Measurements from ENCODE around the gene STX18. TPM values are rescaled to one million over a fixed set of nuclear protein-coding genes. Genes with fewer than 3 reads are reported as not detected.

The STX18 gene
- total and polyA plus RNA-seq, 2 of the 13 experiments (the other 11 are each of a cell fraction or from before 2014, with no cell fraction given): 23.9 to 37.1 TPM

GRCh38 chr4:4486969-4487368, 54.9 kb downstream of the STX18 start (continued):
- TF ChIP-seq CEBPZ (IDR thresholded peaks at IDR 0.05; ENCODE audit: low read length) (no peak), CCAR2 (optimal IDR thresholded peaks at IDR 0.05; ENCODE audit: low read depth, low read length) (no peak), RXRA (CRISPR knock-in tag; IDR thresholded peaks at IDR 0.05) (no peak), ZNF549 (CRISPR knock-in tag; IDR thresholded peaks at IDR 0.05) (no peak), CEBPG (CRISPR knock-in tag; IDR thresholded peaks at IDR 0.05) (no peak), REPIN1 (CRISPR knock-in tag; IDR thresholded peaks at IDR 0.05; ENCODE audit: borderline replicate concordance, low read depth) (no peak), JUNB (CRISPR knock-in tag; IDR thresholded peaks at IDR 0.05; ENCODE audit: borderline replicate concordance) (no peak; the same call in 1 of the 2 replicates), NRL (CRISPR knock-in tag; IDR thresholded peaks at IDR 0.05; ENCODE audit: borderline replicate concordance) (no peak), RBAK (CRISPR knock-in tag; IDR thresholded peaks at IDR 0.05) (no peak), IRF2 (CRISPR knock-in tag; IDR thresholded peaks at IDR 0.05) (peak; percentile 72), E2F2 (CRISPR knock-in tag; IDR thresholded peaks at IDR 0.05; ENCODE audit: borderline replicate concordance) (no peak), ZNF329 (CRISPR knock-in tag; IDR thresholded peaks at IDR 0.05; ENCODE audit: low read depth) (no peak), HNRNPK (IDR thresholded peaks at IDR 0.05; ENCODE audit: low read depth, low read length, poor library complexity, severe bottlenecking) (no peak), ZNF142 (CRISPR knock-in tag; IDR thresholded peaks at IDR 0.05) (no peak), KMT2B (CRISPR knock-in tag; IDR thresholded peaks at IDR 0.05) (no peak), SETDB1 (CRISPR knock-in tag; IDR thresholded peaks at IDR 0.05; ENCODE audit: borderline replicate concordance) (no peak)

All from HepG2 (cell line).